HG03354 (cell line): ENCODE results near the gene GIT2.
A peak's percentile ranks its signal among the peaks of the same experiment; 100 is the strongest.

ENCODE experiments used
- ATAC-seq: cut with Tn5 transposase; IDR thresholded peaks from one replicate; pipeline ENCODE4 v1.9.1; 2021; ENCODE audit warnings: mild to moderate bottlenecking; ENCODE audit not compliant: unreplicated experiment, poor library complexity, severe bottlenecking

Gene GIT2

GRCh38 chr12:109926488-109927210 lies 69.5 kb downstream of the GIT2 start:
- ATAC-seq: no peak

GRCh38 chr12:109926016-109926415 lies 70.2 kb downstream of the GIT2 start:
- no peak for ATAC-seq

- no peak for ATAC-seq
These were observed 70.9 kb downstream of the GIT2 start for GRCh38 chr12:109925185-109925840.

GRCh38 chr12:109923481-109924245 lies 72.5 kb downstream of the GIT2 start:
- no peak for ATAC-seq

- ATAC-seq: no peak
These were observed 73.1 kb downstream of the GIT2 start for GRCh38 chr12:109923038-109923437.

GRCh38 chr12:109921982-109922381 lies 74.2 kb downstream of the GIT2 start:
- no peak for ATAC-seq

- ATAC-seq: no peak
These were observed 75.8 kb downstream of the GIT2 start for GRCh38 chr12:109920261-109920780.

- no peak for ATAC-seq
These were observed 76.7 kb downstream of the GIT2 start for GRCh38 chr12:109919456-109919855.

GRCh38 chr12:109916045-109916444 lies 80.1 kb downstream of the GIT2 start:
- ATAC-seq: no peak

GRCh38 chr12:109915171-109916040 lies 80.8 kb downstream of the GIT2 start:
- ATAC-seq: no peak

GRCh38 chr12:109914461-109914860 lies 81.7 kb downstream of the GIT2 start:
- ATAC-seq: no peak

GRCh38 chr12:109912855-109913321 lies 83.3 kb downstream of the GIT2 start:
- ATAC-seq: no peak

- no peak for ATAC-seq
These were observed 85.2 kb downstream of the GIT2 start for GRCh38 chr12:109910969-109911348.

GRCh38 chr12:109910254-109910968 lies 85.8 kb downstream of the GIT2 start:
- ATAC-seq: no peak

GRCh38 chr12:109905301-109905700 lies 90.9 kb downstream of the GIT2 start:
- ATAC-seq: no peak

- no peak for ATAC-seq
These were observed 93.2 kb downstream of the GIT2 start for GRCh38 chr12:109902891-109903418.

GRCh38 chr12:109900752-109901580 lies 95.2 kb downstream of the GIT2 start:
- ATAC-seq: peak; percentile 28
